SU-DHL-6 (cell line): ENCODE measurements around the gene MAPK8.

Experiments
- H2AFZ ChIP-seq: fragments of 200-600 bp; sonication (generic); 2 replicates; pipeline ENCODE4 v1.6.1; 2014; ENCODE audit warnings: low read depth, mild to moderate bottlenecking, moderate library complexity, mixed read lengths, antibody characterized with exemption, low read length; ENCODE audit not compliant: severe bottlenecking
- H3F3A ChIP-seq: fragments of 200-600 bp; shearing (Covaris generic); 2 replicates; pipeline ENCODE4 v1.6.0; 2016; ENCODE audit warnings: antibody characterized with exemption, mild to moderate bottlenecking; ENCODE audit not compliant: insufficient read depth
- H3K27ac ChIP-seq: fragments of 200-600 bp; sonication (generic); 2 replicates; pipeline ENCODE4 v1.5.1; 2016; ENCODE audit warnings: low read depth, mild to moderate bottlenecking, low read length, moderate library complexity, mixed read lengths
- H3K27me3 ChIP-seq: fragments of 200-600 bp; sonication (generic), shearing (Covaris generic); 2 replicates; pipeline ENCODE4 v1.6.0; 2014; ENCODE audit warnings: mild to moderate bottlenecking, low read length
- H3K36me3 ChIP-seq: fragments of 200-600 bp; sonication (generic); 2 replicates; pipeline ENCODE4 v1.6.1; 2014; ENCODE audit warnings: mild to moderate bottlenecking, low read length, mixed read lengths
- H3K4me2 ChIP-seq: fragments of 300-600, 200-600 bp; shearing (Covaris generic), sonication (generic); 2 replicates; pipeline ENCODE4 v1.6.0; 2014; ENCODE audit warnings: low read length, low read depth, mild to moderate bottlenecking; ENCODE audit not compliant: poor library complexity, severe bottlenecking
- H3K4me3 ChIP-seq: fragments of 200-600 bp; sonication (generic); 2 replicates; pipeline ENCODE4 v1.5.1; 2014; ENCODE audit warnings: antibody characterized with exemption, low read length, mild to moderate bottlenecking, mixed read lengths; ENCODE audit not compliant: insufficient read depth, poor library complexity, severe bottlenecking
- H3K79me2 ChIP-seq: fragments of 200-600 bp; sonication (generic); 2 replicates; pipeline ENCODE4 v1.6.1; 2014; ENCODE audit warnings: mild to moderate bottlenecking, low read length, moderate library complexity; ENCODE audit not compliant: insufficient read depth
- H3K9ac ChIP-seq: fragments of 200-600 bp; sonication (generic); 2 replicates; pipeline ENCODE4 v1.7.0; 2014; ENCODE audit warnings: mild to moderate bottlenecking, low read length
- H3K9me2 ChIP-seq: fragments of 200-600 bp; sonication (generic); replicated peaks from 2 replicates; pipeline ENCODE4 v1.6.1; 2014; ENCODE audit warnings: low read length; ENCODE audit not compliant: insufficient read depth
- H3K9me3 ChIP-seq: fragments of 200-600 bp; sonication (generic); 2 replicates; pipeline ENCODE4 v1.6.1; 2014; ENCODE audit warnings: low read length, mixed read lengths; ENCODE audit not compliant: insufficient read depth
- H4K20me1 ChIP-seq: fragments of 200-600 bp; sonication (generic); 2 replicates; pipeline ENCODE4 v1.6.1; 2014; ENCODE audit warnings: low read depth, mild to moderate bottlenecking, antibody characterized with exemption, low read length, moderate library complexity, mixed read lengths
- EZH2phosphoT487 ChIP-seq: fragments of 200-600 bp; sonication (generic), shearing (Covaris generic); conservative IDR thresholded peaks from 2 replicates; pipeline ENCODE4 v1.6.1; 2018; ENCODE audit warnings: mild to moderate bottlenecking, antibody characterized with exemption, low read length, moderate library complexity, mixed read lengths
- TF ChIP-seq, protein P1 (sequence below): fragments of 200-600 bp; sonication (generic); IDR thresholded peaks from one replicate; pipeline ENCODE4 v1.5.1; 2017; ENCODE audit warnings: antibody characterized with exemption, mild to moderate bottlenecking, low read length, moderate library complexity; ENCODE audit not compliant: insufficient read depth, poor library complexity, severe bottlenecking

The MAPK8 gene

DNA sequence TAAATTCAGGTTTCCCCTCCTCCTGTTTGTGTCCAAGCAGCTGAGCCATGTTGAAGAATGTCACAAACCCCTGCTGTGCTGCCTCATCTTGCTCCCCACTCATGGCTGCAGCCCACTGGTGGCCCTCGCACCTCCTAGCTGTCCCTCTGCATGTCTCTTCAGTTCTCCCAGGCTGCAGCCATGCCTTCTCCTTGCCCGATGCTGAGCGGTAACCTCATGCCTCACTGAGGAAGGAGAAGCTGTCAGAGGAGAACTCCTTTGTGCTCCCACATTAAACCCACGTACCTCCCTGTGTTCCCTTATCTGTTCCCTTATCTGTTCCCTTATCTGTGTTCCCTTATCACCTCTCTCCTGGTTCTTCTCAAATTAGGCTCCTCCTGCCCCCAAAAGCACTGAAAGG is 21.7 kb upstream of the MAPK8 start:
- Histone ChIP-seq H3K27me3 (no peaks in the 10 kb centered on the region), H3K27ac (no peak overlapping the region), H3K4me3 (no peak overlapping the region), H3F3A (no peaks in the 10 kb centered on the region), H3K9ac (no peak overlapping the region), H3K79me2 (no peaks in the 10 kb centered on the region), H3K4me2 (no peak overlapping the region), H3K9me3 (peaks cover 8% of the 10 kb centered on the region), H3K9me2 (no peaks in the 10 kb centered on the region), H3K36me3 (no peaks in the 10 kb centered on the region), H2AFZ (no peak overlapping the region), H4K20me1 (no peaks in the 10 kb centered on the region)
- no peak for TF ChIP-seq EZH2phosphoT487
- TF ChIP-seq, protein P1, sequence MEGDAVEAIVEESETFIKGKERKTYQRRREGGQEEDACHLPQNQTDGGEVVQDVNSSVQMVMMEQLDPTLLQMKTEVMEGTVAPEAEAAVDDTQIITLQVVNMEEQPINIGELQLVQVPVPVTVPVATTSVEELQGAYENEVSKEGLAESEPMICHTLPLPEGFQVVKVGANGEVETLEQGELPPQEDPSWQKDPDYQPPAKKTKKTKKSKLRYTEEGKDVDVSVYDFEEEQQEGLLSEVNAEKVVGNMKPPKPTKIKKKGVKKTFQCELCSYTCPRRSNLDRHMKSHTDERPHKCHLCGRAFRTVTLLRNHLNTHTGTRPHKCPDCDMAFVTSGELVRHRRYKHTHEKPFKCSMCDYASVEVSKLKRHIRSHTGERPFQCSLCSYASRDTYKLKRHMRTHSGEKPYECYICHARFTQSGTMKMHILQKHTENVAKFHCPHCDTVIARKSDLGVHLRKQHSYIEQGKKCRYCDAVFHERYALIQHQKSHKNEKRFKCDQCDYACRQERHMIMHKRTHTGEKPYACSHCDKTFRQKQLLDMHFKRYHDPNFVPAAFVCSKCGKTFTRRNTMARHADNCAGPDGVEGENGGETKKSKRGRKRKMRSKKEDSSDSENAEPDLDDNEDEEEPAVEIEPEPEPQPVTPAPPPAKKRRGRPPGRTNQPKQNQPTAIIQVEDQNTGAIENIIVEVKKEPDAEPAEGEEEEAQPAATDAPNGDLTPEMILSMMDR: no peak

DNA sequence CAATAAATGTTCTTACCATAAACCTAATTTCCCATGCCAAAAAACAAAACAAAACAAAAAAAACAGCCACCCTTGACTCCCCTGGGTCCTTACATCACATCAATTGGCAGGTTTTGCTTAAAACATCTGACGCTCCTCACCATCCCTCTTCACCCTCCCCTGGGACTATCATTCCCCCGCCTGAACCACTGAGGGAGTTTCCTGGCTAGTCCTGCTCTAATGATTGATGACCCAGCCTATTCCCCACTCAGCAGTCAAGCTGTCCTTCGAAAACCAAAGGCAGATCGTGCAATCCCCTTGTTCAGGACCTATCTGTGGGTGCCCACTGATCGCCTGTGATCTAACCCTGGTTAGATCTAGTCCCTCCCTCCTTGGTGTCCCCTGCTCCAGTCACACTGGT is 20.8 kb upstream of the MAPK8 start:
- TF ChIP-seq, protein P1: no peak
- Histone ChIP-seq H3K4me3 (no peak overlapping the region), H3K9ac (no peak overlapping the region), H3K9me2 (no peaks in the 10 kb centered on the region), H3K79me2 (no peaks in the 10 kb centered on the region), H3K36me3 (no peaks in the 10 kb centered on the region), H2AFZ (no peak overlapping the region), H3F3A (no peaks in the 10 kb centered on the region), H4K20me1 (no peaks in the 10 kb centered on the region), H3K9me3 (peaks cover 8% of the 10 kb centered on the region), H3K27me3 (no peaks in the 10 kb centered on the region), H3K4me2 (no peak overlapping the region), H3K27ac (no peak overlapping the region)

DNA sequence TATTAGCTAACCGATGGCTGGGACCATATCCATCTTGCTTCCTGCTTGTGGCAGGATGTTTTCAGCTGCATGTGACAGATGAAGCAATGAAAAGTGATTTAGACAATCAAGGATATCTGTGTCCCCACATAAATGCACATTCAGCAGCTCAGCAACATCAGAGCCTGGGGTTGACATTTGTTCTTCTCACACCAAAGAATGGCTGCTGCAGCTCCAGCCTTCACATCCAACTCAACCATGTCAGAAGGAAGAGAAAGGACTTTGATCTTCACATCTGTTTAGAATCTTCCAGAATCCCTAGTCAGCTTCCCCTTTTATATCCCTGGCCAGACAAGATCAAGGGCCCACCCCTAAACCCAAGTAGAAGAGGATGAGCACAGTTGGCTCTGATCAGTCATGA is 20.1 kb upstream of the MAPK8 start:
- Histone ChIP-seq H3K9me3 (peaks cover 8% of the 10 kb centered on the region), H3K36me3 (no peaks in the 10 kb centered on the region), H3K9me2 (no peaks in the 10 kb centered on the region), H3K4me2 (no peak overlapping the region), H3K4me3 (no peak overlapping the region), H4K20me1 (no peaks in the 10 kb centered on the region), H2AFZ (no peak overlapping the region), H3K9ac (no peak overlapping the region), H3F3A (no peaks in the 10 kb centered on the region), H3K79me2 (no peaks in the 10 kb centered on the region), H3K27ac (no peak overlapping the region), H3K27me3 (no peaks in the 10 kb centered on the region)
- TF ChIP-seq, protein P1: no peak
- TF ChIP-seq EZH2phosphoT487: no peak
